Brain microvascular endothelial cell (primary cell): ENCODE measurements around the gene HPN.

Experiments
- DNase-seq: peaks from one replicate; pipeline ENCODE4 v3.0.0-alpha.2; 2020
- H3K27ac ChIP-seq: fragments of 250-450 bp; sonication (Bioruptor Pico); 2 replicates; pipeline ENCODE4 v1.5.1; 2020; ENCODE audit warnings: mild to moderate bottlenecking, moderate library complexity
- H3K27me3 ChIP-seq: fragments of 250-450 bp; sonication (Bioruptor Pico); replicated peaks from 2 replicates; pipeline ENCODE4 v1.5.1; 2020; ENCODE audit warnings: mild to moderate bottlenecking
- H3K36me3 ChIP-seq: fragments of 250-450 bp; sonication (Bioruptor Pico); replicated peaks from 2 replicates; pipeline ENCODE4 v1.5.1; 2020; ENCODE audit warnings: mild to moderate bottlenecking
- H3K4me3 ChIP-seq: 2 replicates; pipeline ENCODE4 v1.5.1; 2011; ENCODE audit warnings: low read depth, mild to moderate bottlenecking, control low read depth, low read length, moderate library complexity
- in situ Hi-C: cut with HindIII; loops from 2 replicates; pipeline ENCODE4 v1.10.0; 2017; ENCODE audit warnings: low sequenced_read_pairs, low pct_ligation_motif_present
- TF ChIP-seq, protein P1 (sequence below): IDR thresholded peaks from 2 replicates; pipeline ENCODE4 v1.5.1; 2011; ENCODE audit warnings: low read depth, mild to moderate bottlenecking, moderate library complexity, low read length, control low read depth, inconsistent platforms; ENCODE audit errors: missing control alignments

The HPN gene

DNA sequence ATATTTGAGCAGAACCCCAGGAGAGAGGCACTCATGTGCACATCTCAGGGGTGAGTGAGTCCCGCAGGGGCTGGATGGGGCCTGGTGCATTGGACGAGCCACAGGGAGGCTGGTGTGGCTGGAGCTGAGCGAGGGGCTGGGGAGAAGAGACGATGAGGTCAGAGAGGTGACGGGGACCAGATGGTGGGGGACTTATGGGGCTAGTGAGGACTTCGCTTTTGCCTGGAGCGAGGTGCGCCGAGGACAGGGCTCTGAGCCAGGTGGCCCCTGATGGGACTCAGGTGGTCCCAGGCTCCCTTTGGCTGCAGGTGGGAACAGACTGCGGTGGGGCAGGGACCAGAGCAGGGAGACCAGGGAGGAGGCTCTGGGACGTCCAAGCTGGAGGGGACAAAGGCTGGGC lies 67.2 kb downstream of the HPN start:
- no peak overlapping the region for H3K4me3 ChIP-seq
- in situ Hi-C loops: no loop called here
- TF ChIP-seq, protein P1, sequence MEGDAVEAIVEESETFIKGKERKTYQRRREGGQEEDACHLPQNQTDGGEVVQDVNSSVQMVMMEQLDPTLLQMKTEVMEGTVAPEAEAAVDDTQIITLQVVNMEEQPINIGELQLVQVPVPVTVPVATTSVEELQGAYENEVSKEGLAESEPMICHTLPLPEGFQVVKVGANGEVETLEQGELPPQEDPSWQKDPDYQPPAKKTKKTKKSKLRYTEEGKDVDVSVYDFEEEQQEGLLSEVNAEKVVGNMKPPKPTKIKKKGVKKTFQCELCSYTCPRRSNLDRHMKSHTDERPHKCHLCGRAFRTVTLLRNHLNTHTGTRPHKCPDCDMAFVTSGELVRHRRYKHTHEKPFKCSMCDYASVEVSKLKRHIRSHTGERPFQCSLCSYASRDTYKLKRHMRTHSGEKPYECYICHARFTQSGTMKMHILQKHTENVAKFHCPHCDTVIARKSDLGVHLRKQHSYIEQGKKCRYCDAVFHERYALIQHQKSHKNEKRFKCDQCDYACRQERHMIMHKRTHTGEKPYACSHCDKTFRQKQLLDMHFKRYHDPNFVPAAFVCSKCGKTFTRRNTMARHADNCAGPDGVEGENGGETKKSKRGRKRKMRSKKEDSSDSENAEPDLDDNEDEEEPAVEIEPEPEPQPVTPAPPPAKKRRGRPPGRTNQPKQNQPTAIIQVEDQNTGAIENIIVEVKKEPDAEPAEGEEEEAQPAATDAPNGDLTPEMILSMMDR: no peak
- no peaks in the 10 kb centered on the region for H3K36me3 ChIP-seq
- no peak overlapping the region for H3K27ac ChIP-seq
- no peaks in the 10 kb centered on the region for H3K27me3 ChIP-seq
- DNase-seq: no peak

DNA sequence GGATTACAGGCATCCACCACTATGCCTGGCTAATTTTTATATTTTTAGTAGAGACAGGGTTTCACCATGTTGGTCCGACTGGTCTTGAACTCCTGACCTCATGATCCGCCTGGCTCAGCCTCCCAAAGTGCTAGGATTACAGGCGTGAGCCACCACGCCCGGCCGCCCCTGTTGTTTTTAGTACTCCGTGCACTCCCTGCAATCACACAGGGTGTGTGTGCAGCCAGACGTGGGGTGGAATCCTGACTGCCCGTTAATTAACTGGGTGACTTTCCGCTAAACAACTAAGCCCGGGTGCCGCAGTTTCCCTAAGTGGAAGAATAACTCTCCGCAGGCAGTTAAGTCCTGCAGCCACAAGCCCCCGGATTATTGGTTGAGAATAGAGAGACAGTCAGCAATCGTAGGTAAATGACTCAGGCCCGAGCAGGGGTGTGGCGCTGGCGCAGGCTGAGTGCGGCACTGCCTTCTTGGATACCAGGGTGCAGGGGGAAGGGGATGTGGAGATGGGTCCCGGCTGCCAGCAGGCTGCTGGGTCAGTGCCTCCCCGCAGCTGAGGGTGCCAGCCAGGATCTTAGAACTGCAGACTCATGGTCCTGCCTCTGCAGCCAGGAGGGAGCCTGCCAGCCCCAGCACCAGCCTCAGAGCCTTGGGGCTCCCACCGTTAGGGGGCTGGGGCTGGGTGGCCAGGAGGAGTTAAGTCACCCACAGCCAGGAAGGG lies 68.0 kb downstream of the HPN start:
- Histone ChIP-seq H3K27ac (no peak overlapping the region), H3K36me3 (no peaks in the 10 kb centered on the region), H3K4me3 (no peak overlapping the region), H3K27me3 (no peaks in the 10 kb centered on the region)
- TF ChIP-seq, protein P1: no peak
- no peak for DNase-seq
- in situ Hi-C loops: no loop called here

DNA sequence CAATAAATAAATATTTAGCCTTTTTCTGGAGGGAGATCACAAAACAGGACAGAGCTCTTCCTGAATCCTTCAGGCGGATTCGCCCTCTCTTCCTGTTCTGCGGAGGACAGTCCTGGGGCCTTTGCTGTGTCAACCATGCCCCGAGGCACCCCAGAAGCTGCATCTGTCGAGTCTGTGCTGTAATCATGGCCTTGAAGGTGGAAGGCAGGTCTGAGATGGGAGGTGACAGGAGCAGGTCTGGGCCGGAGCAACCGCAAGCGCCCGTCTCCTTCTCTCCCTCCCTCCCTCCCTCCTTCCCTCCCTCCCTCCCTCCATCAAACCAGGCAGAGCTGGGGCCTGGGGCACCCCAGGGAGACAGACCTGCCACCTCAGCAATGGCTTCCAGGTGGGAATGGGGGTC lies 69.5 kb downstream of the HPN start:
- Histone ChIP-seq H3K27ac (no peak overlapping the region), H3K4me3 (no peak overlapping the region), H3K36me3 (no peaks in the 10 kb centered on the region), H3K27me3 (no peaks in the 10 kb centered on the region)
- TF ChIP-seq, protein P1: no peak
- no peak for DNase-seq
- in situ Hi-C loops: no loop called here

DNA sequence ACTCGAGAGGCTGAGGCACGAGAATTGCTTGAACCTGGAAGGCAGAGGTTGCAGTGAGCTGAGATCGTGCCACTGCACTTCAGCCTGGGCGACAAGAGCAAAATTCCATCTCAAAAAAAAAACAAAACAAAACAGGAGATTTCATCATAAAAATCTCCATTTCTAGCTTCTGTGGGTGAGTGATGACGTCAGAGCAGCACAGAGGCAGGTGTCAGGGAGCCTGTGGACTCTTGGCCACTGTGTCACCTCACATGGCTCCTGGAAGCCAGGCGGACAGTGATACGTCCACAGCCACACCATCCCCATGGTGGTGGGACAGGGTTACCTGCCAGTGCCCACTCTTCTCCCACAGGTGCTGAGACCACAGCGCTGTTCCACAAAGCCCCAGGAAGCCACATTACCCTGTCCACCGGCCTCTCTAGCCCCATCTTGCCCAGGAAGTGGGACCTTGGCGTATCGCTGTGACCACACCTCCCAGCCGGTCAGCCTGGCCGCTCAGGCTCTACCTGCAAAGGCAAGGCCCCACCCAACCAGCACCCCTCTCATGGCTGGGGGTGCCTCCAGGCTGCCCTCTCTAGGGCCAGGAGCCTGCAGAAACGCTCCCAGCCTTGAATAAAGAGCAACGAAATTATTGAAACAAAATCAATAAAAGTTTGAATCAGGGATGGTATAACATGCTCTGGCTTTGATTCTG lies 71.6 kb downstream of the HPN start:
- Histone ChIP-seq H3K36me3 (no peaks in the 10 kb centered on the region), H3K27me3 (no peaks in the 10 kb centered on the region), H3K27ac (no peak overlapping the region), H3K4me3 (no peak overlapping the region)
- in situ Hi-C loops: no loop called here
- no peak for DNase-seq
- TF ChIP-seq, protein P1: no peak

- DNase-seq: peak; percentile 18
- in situ Hi-C loops: no loop called here
- H3K36me3 ChIP-seq: no peaks in the 10 kb centered on the region
- TF ChIP-seq, protein P1: peak; percentile 100
- H3K27ac ChIP-seq: no peak overlapping the region
- H3K4me3 ChIP-seq: no peak overlapping the region
- H3K27me3 ChIP-seq: no peaks in the 10 kb centered on the region
Observed at GRCh38 chr19:35114353-35115176, 73.0 kb downstream of the HPN start.
